ENCODE measurements around the gene KNTC1. TPM values are rescaled to one million over a fixed set of nuclear protein-coding genes. Genes with fewer than 3 reads are reported as not detected.
"Not testable (repeated sequence)": the region's sequence is repeated elsewhere in the genome, so short reads cannot be mapped to it uniquely, and the experiment has no call there.

KNTC1 gene
- total RNA-seq, 1 experiment from 2014 or later = 36.5 TPM

DNA sequence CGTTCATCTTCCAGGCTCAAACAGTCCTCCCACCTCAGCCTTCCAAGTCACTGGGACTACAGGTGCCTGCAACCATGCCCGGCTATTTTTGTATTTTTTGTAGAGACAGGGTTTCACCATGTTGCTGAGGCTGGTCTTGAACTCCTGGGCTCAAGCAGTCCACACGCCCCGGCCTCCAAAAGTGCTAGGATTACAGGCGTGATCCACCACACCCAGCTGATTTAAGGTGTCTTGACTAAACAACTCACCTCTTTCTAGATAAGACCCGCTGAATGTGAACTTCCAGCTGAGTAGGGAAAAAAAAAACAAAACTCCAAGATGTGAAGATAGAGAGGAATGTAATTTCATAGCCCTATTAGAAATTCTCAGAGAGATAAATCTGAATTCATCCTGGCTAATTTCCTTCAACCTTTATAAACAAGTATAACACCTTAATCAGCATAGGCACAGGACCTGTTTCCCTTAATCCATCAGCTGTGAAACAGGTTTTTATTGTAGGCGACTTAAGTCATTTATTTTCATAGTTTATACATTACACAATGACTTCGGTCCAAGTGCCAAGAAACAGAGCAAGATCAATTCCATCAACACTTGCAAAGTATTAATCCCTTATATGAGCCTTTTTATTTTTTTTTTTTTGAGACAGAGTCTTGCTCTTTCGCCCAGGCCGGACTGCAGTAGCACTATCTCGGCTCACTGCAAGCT, 124.6 kb downstream of the KNTC1 start:
- DNase-seq (ENCODE audit: low read depth) = no peak

DNA sequence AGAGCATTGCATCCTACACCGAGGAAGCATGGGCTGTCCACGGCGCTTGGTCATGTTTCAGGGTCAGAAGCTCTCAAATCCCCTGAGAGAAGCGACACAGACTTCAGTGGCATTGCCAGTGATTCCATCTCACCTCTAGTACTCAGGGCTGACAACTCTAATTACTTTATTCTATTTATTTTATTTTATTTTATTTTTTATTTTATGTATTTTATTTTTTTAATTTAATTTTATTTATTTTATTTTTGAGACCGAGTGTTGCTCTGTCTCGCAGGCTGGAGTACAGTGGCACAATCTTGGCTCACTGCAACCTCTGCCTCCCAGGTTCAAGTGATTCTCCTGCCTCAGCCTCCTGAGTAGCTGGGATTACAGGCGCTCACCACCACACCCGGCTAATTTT, 126.2 kb downstream of the KNTC1 start:
- DNase-seq (ENCODE audit: low read depth) = not testable (repeated sequence)

DNA sequence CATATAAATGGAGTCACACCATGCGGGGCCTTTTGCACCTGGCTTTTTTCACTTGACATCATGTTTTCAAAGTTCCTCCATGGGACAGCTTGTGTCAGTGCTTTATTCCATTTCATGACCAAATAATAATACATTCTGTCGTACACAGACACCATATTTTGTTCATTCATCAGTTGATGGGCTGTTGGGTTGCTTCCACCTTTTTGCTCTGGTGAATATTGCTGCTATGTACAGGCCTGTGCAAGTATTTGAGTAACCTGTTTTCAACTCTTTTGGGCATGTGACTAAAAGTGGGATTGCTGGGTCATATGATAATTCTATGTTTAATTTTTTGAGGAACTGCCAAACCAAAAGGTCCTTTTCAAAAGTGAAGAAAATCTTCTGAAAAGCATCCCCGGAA, 129.2 kb downstream of the KNTC1 start:
- no peak for DNase-seq (ENCODE audit: low read depth)

DNA sequence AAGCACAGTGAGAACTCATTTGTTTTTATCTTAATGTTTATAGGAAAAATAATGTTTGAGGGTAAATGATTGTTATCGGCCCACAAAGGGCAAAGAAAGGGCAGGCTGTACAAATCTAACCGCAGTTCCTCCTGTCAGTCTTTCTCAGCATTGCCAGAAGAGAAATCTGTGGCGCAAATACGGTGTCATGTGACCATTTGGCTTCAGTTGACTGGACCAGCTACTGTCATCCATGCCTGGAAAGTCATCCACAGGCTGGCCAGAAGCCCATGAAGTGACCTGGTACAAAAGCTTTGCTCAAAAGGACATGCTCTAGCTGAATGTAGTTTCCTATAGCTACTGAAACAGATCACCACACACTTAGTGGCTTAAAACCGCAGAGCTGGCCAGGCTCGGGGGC, 132.5 kb downstream of the KNTC1 start:
- peak; percentile 38 for DNase-seq (ENCODE audit: low read depth)

DNA sequence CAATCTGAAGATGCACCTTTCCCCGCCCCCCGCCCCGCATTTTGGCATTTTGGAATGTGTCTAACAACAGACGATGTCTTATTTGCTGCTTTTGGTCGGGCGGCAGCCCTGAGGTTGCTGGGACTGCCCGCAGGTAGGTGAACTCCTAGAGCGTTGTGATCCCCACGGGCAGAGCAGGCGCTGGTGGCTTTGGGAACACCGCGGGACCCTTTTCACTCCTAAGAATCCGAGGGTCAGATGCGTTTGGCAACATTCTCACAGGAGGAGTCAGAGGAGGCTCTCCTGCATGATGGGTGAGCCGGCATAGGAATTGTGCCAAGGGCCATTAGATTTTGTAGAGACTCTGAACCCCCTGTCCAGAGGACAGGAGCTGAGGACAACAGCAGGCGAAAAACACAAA, 134.2 kb downstream of the KNTC1 start:
- no peak for DNase-seq (ENCODE audit: low read depth)

DNA sequence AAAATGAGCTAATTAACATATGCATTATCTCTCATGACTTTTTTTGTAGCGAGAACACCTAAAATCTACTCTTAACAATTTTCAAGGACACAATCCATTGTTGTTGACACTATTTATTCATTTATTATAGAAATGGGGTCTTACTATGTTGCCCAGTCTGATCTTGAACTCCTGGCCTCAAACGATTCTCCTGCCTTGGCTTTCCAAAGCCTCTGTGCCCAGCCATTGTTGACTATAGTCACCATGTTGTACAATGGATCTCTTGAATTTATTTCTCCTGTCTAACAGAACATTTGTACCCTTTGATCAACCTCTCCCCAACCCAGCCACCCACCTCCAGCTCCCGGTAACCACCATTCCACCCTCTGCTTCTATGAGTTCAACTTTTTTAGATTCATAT, 134.9 kb downstream of the KNTC1 start:
- no peak for DNase-seq (ENCODE audit: low read depth)

DNA sequence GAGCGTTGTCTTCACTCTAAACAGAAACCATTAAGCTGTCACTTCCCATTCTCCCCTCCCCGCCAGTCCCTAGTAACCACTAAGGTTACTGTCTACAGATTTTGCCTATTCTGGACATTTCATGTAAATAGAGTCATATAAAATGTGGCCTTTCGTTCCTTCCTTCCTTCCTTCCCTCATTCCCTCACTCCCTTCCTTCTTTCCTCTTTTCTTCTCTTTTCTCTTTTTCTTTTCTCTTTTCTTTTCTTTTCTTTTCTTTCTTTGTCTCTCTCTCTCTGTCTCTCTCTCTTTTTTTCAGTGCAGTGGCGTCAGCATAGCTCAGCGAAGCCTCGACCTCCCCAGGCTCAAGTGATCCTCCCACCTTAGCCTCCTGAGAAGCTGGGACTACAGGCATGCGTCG, 138.3 kb downstream of the KNTC1 start:
- no peak for DNase-seq (ENCODE audit: low read depth)

DNA sequence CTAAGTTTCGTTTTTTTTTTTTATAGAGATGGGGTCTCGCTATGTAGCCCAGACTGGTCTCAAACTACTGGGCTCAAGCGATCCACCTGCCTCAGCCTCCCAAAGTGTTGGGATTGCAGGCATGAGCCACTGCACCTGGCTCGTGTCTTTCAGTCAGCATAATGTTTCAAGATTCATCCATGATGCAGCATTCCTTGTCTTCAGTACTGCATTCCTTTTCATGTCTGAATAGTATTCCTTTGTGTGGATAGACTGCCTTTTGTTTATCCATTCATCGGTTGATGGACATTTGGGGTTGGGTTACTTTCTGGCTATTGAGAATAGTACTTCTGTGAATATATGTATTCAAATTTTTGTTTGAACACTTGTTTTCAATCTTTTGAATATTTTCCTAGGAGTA, 138.7 kb downstream of the KNTC1 start:
- DNase-seq (ENCODE audit: low read depth) = no peak

DNA sequence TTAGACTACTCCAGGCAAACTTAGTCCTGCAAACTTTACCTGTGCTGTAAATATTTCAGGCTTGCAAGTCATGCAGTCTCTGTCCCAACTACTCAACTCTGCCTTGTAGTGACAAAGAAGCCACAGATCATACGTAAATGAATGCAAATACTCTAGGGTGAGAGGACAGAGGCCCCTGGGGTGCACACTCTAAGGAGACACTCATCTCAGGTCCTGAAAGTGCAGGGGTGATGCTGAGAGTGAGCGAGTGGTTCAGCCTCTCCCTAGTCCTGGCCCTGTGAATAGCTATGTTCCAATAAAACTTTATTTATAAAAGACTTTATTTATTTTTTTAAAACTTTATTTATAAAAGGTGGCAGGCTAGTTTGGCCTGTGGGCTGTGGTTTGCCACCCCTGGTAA, 141.2 kb downstream of the KNTC1 start:
- DNase-seq (ENCODE audit: low read depth) = no peak

DNA sequence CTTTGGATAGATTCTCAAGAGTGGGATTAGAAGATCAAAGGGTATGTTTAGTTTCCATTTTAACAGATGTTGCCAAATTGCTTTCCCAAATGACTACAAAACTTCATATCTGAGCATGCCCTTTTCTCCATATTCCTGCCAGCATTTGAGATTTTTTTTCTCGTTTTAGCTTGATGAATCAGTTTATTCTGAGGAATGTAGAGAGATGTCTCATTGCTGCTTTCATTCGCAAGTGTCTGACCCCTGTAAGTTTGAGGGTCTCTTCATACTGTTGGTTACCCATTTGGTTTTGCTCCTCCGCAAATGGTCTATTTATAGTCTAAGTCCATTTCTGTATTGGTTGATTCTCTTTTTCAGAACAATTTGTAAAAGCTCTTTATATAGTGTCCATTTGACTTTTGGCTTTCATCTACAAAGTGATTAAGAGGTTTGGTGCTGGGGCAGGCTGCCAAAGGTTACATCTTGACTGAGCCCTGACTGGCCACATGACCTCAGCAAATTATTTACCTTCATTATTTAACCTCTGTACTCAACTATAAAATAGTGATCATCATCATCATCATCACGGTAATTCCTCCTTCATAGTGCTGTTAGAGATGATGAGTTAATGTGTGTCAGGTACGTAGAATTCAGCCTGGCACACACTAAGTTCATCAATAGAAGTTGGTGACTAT, 142.5 kb downstream of the KNTC1 start:
- DNase-seq (ENCODE audit: low read depth) = peak; percentile 68

DNA sequence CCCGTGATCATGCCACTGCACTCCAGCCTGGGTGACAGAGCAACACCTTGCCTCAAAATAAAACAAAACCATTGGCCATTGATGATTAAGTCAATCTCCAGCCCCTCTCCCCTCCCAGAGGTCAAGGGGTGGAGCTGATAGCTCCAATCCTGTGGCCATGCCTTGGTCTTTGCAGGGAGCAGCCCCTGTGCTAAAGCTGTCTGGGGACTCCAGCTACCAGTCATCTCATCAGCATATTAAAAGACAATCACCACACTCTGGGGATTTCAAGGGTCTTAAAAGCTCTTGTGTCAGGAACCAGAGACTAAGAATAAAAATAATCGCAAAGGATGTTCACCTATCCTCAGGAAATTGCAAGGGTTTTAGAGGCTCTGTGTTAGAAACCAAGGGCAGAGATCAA, 145.5 kb downstream of the KNTC1 start:
- DNase-seq (ENCODE audit: low read depth) = no peak

Other genes with a start within 250 kb of the KNTC1 start
- gene CLIP1, start 104.6 kb upstream of the KNTC1 start, total RNA-seq (2014; rRNA removed; shearing (Covaris generic)) = 20.4 and 33.3 TPM in 2 replicates
- gene ZCCHC8, start 26.3 kb upstream of the KNTC1 start, total RNA-seq (2014; rRNA removed; shearing (Covaris generic)) = 13.1 and 21.4 TPM in 2 replicates
- 33.1 and 38.1 TPM in 2 replicates for gene RSRC2, start 313 bp upstream of the KNTC1 start, total RNA-seq (2014; rRNA removed; shearing (Covaris generic))
- gene HCAR2, start 176.1 kb downstream of the KNTC1 start, total RNA-seq (2014; rRNA removed; shearing (Covaris generic)) = not detected in 2 replicates
- not detected in 2 replicates for gene HCAR3, start 189.6 kb downstream of the KNTC1 start, total RNA-seq (2014; rRNA removed; shearing (Covaris generic))
- gene HCAR1, start 203.6 kb downstream of the KNTC1 start, total RNA-seq (2014; rRNA removed; shearing (Covaris generic)) = not detected in 2 replicates
- gene DENR, start 225.6 kb downstream of the KNTC1 start, total RNA-seq (2014; rRNA removed; shearing (Covaris generic)) = 29.9 and 48.6 TPM in 2 replicates
- gene CCDC62, start 247.3 kb downstream of the KNTC1 start, total RNA-seq (2014; rRNA removed; shearing (Covaris generic)) = 0.02 and 0.27 TPM in 2 replicates

Measured in M059J (cell line).